GM19240 (cell line): Measurements from ENCODE around the gene PEX26.
"Not testable (repeated sequence)": the region's sequence is repeated elsewhere in the genome, so short reads cannot be mapped to it uniquely, and the experiment has no call there.

Experiments used
- DNase-seq: peaks from one replicate; pipeline ENCODE4 v3.0.0; 2011; ENCODE audit warnings: low spot score; ENCODE audit not compliant: insufficient read length

Gene PEX26

GRCh38 chr22:18071307-18071967, 6.4 kb upstream of the PEX26 start:
- DNase-seq = not testable (repeated sequence)

DNA sequence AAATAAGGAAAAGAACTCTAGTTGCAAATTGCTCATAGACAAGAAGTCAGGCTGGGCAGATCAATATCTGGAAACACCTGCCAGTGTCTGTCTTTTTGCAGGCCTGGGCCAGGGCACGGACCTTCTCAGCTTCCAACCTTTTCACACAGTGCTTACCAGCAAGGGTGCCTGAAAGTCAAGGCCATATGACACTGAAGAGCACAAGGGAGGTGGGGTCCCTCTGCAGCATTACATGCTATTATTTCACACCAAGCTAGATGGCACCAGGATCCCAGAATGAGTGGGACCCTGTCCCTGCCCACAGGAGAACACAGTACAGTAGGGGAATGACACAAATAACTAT, 5.9 kb upstream of the PEX26 start:
- no peak for DNase-seq

GRCh38 chr22:18073467-18073866, 4.3 kb upstream of the PEX26 start:
- no peak for DNase-seq

DNA sequence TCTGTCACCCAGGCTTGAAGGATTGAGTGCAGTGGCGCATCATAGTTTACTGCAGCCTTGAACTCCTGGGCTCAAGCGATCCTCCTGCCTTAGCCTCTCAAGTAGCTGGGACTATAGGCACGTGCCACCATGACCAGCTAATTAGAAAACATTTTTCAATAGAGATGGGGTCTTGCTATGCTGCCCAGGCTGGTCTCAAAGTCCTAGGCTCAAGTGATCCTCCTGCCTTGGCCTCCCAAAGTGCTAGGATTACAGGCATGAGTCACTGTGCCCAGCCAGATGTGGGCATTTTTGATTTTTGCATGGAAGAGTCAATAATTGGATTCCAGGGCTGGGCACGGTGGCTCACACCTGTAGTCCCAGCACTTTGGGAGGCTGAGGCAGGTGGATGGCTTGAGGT, 3.9 kb upstream of the PEX26 start:
- not testable (repeated sequence) for DNase-seq

GRCh38 chr22:18075101-18075719, 2.6 kb upstream of the PEX26 start:
- no peak for DNase-seq

- no peak for DNase-seq
Observed at GRCh38 chr22:18075720-18076497, 1.9 kb upstream of the PEX26 start.

DNA sequence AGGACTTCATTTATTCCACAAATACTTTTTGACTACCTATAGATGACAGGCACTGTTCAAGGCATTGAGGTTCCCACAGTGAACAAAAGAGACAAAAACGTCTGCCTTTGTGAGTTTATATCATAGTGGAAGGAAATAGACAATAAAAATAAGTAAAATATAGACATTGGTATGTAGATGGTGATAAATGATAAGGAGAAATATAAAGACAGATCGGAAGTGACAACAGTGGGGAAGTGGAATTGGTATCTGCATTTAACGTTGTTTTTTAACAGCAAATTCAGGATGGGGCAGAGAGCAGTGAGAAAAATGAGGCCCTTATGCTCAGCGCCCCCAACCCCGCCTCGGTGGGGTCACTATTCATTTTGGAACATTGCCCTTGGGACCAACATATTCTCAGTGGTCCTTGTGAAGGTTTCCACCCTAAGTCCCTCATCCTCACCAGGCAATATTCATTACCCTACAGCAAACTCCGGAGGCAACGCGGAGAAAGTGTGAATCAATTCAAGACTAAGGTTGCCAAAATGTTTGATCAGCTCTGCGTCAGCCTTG, 627 bp upstream of the PEX26 start:
- no peak for DNase-seq

DNA sequence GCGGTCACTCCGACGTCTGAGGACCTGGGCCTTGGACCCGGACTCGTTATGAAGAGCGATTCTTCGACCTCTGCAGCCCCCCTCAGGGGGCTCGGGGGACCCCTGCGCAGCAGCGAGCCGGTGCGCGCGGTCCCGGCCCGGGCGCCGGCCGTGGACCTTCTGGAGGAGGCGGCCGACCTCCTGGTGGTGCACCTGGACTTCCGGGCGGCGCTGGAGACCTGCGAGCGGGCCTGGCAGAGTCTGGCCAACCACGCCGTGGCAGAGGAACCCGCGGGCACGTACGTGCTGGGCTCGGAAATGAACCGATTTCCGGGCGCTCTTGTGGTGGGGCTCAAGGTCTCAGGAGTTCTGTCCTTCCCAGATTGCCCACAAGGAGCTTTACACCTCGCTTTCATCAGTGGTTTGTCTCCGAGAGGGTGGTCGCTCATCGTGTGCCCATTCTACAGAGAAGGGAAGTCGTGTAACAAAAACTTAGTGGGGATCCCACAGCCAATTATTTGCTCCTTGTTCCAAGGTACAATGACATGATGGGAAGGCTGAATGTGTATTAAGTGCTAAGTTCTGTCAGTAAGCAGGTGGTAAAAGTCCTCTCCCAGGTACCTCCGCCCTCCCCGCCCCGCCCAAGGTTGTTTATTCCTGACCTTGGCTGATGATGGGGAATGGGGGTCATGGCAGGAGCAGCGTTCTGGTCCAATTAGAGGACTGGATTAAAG, 695 bp downstream of the PEX26 start:
- DNase-seq = no peak

DNA sequence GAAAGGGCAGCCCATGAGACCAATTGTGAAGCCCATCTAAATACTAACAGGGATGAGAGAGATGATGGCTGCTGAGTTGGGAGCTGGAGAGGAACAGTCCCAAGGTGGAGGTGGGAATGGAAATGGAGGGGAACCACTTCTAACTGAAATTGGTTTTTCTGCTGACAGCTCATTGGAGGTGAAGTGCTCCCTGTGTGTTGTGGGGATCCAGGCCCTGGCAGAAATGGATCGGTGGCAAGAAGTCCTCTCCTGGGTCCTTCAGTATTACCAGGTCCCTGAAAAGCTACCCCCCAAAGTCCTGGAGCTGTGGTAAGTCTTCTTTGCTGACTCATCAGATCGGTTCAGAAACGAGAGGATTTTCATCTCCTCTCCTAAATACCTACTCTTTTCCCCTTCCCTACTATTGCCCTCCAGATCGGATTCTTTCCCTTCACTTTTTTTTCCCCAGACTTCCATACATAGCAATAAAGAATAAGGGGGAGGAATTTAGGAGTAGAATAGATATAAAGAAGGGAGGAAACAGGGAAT, 2.0 kb downstream of the PEX26 start:
- no peak for DNase-seq

DNA sequence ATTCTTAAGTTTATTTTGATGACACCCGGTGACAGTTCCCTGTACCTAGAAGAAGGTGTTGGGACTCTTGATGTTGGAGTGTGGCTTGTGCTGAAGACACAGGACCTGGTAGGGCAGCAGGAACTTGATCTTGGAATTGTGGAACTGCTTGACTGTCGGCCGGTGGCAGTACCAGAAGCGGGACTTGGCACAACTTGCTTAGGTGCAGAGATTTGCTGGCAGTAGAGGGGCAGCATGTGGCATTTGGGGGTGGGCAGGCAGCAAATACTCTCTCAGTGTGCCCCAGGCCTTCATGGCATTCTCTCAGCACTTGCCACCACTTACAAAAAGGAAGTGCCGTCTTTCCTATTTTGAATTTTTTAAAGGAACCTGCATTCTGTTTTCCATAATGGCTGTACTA, 3.6 kb downstream of the PEX26 start:
- DNase-seq = no peak

GRCh38 chr22:18082467-18082866, 4.7 kb downstream of the PEX26 start:
- no peak for DNase-seq

DNA sequence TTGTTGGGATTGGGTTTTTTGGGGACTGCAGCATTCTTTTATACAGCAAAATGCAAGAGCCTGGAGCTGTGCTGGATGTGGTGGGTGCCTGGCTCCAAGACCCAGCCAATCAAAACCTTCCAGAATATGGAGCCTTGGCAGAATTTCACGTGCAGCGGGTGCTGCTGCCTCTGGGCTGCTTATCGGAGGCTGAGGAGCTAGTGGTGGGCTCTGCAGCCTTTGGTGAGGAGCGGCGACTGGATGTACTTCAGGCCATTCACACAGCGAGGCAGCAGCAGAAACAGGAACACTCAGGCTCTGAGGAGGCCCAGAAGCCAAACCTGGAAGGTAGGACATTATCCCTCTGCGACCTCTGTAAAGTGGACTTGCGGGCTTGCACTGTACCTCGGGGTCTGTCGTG, 5.6 kb downstream of the PEX26 start:
- no peak for DNase-seq

DNA sequence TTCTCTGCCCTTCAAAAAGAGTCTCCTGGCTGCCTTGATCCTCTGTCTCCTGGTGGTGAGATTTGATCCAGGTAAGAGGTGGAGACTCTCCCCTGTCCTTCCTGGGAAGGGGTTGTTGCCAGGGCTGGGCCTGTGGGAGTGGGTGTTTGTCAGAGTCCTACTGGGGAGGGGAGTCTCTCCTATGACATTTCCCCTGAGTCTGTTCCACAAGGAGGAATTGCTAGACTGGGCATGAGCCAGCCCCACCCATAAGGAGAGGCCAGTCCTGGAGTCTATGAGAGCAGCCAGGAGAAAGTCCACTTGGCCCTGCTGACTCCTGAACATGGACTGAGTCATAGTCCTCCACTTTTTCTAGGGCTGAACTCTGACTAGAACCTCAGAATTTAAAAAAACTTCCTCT, 7.4 kb downstream of the PEX26 start:
- DNase-seq = no peak

GRCh38 chr22:18087350-18087855, 9.6 kb downstream of the PEX26 start:
- DNase-seq = no peak

DNA sequence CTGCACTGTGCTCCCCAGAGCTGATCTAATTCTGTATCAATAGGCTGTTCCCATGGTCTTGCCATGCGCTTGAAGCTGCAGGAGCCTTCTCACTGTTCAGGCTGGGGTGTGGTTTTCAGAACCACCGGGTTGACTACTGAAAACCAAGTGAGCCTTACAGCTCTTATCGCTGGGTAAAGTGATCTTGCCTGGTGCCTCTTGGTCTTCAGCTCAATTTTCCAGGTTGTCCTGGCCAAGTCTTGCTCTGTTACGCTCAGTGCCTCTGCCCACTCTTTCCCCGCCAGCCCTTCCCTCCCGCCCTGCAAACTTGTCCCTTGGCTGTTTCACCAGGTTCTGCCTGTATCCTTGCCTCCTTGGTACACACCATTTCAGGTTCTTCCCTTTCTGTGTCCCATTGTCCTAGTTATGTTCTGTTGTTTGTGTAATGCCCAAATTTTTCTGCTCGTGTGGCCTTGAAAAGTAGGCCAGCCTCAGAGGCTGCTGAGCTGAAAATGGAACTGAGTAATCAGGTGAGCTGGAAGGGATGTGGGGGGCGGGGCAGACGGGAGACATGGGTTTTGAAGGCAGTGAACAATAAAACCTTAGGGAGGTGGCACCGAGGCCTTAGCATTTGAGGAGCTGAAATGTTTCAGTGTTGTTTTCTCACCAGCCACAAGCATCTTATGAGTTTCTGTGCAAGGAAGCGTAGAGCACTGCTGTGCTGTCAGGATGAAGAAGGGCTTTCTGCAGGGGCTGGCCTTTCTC, 11.2 kb downstream of the PEX26 start:
- no peak for DNase-seq

GRCh38 chr22:18090286-18090685, 12.5 kb downstream of the PEX26 start:
- no peak for DNase-seq

DNA sequence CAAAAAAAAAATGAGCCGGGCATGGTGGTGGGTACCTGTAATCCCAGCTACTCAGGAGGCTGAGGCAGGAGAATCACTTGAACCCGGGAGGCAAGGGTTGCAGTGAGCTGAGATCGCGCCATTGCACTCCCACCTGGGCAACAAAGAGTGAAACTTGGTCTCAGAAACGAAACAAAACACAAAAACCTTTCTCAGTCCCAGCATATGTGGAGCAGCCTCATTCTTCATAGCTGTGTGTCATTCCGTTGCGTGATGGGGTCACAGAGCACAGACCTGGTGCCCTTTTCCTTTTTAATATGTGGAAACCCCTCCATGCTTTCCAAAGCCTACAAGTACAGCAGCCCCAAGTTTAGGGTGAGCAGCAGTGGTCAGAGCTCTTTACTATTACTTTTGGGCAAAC, 13.7 kb downstream of the PEX26 start:
- no peak for DNase-seq

DNA sequence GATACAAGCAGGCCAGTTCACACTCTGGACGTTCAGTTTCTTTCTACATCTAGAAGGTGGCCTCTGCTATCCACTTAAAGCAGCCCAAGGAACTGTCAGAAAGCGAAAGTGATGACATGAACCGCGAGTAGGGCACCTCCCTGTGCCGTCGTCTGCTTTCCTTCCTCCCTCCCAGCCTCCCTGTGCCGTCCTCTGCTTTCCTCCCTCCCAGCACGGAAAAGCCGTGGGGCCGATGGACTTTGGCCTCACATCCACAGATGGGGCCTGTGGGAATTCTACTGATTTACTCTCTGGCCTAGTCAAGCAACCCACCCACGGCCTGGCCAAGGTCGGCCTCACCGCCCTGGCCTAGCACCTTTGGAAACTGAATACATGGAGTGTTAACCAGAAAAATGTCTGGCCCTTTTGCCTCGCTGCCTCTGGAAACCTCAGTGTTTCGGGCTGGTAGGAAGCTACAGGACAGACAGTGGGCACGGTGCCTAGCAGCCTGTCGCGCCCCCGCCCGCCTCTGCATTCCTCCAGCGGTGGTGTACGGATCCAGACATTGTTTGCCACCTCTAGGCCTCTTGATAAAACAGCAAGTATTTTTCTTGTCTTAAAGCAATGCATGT, 14.2 kb downstream of the PEX26 start:
- DNase-seq = no peak

- no peak for DNase-seq
Observed at GRCh38 chr22:18093661-18094060, 15.9 kb downstream of the PEX26 start.

GRCh38 chr22:18095101-18095805, 17.5 kb downstream of the PEX26 start:
- DNase-seq = no peak
